Smooth muscle cell (in vitro differentiated cells): ENCODE data around the gene CHPF2. TPM values are rescaled to one million over a fixed set of nuclear protein-coding genes. Genes with fewer than 3 reads are reported as not detected.

Source experiments
- DNase-seq: peaks from one replicate; lab custom pipeline; 2025; ENCODE audit not compliant: unreplicated experiment; lab: John Stamatoyannopoulos, UW
- H2AFZ ChIP-seq: fragments of 200-600 bp; sonication (generic); 2 replicates; pipeline ENCODE4 v1.6.0; 2016; ENCODE audit warnings: antibody characterized with exemption, low read depth, mild to moderate bottlenecking
- H3F3A ChIP-seq: fragments of 200-600 bp; sonication (generic); 2 replicates; pipeline ENCODE4 v1.6.0; 2017; ENCODE audit warnings: antibody characterized with exemption, low read depth
- H3K27ac ChIP-seq: fragments of 200-600 bp; sonication (generic); 2 replicates; pipeline ENCODE4 v1.5.1; 2016; ENCODE audit warnings: low read depth, mild to moderate bottlenecking
- H3K27me3 ChIP-seq: fragments of 200-600 bp; sonication (generic); 2 replicates; pipeline ENCODE4 v1.6.1; 2016; ENCODE audit warnings: low read depth, mild to moderate bottlenecking
- H3K36me3 ChIP-seq: fragments of 200-600 bp; sonication (generic); 2 replicates; pipeline ENCODE4 v1.5.1; 2016; ENCODE audit warnings: low read depth
- H3K4me1 ChIP-seq: fragments of 200-600 bp; sonication (generic); 2 replicates; pipeline ENCODE4 v1.5.1; 2016; ENCODE audit warnings: low read depth
- H3K4me2 ChIP-seq: fragments of 200-600 bp; sonication (generic); 2 replicates; pipeline ENCODE4 v1.6.0; 2016; ENCODE audit warnings: mild to moderate bottlenecking
- H3K4me3 ChIP-seq: fragments of 200-600 bp; sonication (generic); 2 replicates; pipeline ENCODE4 v1.5.1; 2016; ENCODE audit warnings: mild to moderate bottlenecking
- H3K79me2 ChIP-seq: fragments of 200-600 bp; sonication (generic); 2 replicates; pipeline ENCODE4 v1.6.0; 2016; ENCODE audit warnings: low read depth, mild to moderate bottlenecking
- H3K9ac ChIP-seq: fragments of 200-600 bp; sonication (generic); 2 replicates; pipeline ENCODE4 v1.6.0; 2016; ENCODE audit warnings: low read depth
- H3K9me3 ChIP-seq: fragments of 200-600 bp; sonication (generic); replicated peaks from 2 replicates; pipeline ENCODE4 v1.5.1; 2016; ENCODE audit warnings: low read depth
- H4K20me1 ChIP-seq: fragments of 200-600 bp; sonication (generic); 2 replicates; pipeline ENCODE4 v1.6.0; 2016; ENCODE audit warnings: low read depth
- WGBS: methylation state at CpG from one replicate; pipeline ENCODE4 v1.1.7; 2016; ENCODE audit warnings: low lambda C conversion rate; 5-methylcytosine and 5-hydroxymethylcytosine counted together
- polyA plus RNA-seq: library from polyadenylated mRNA; unstranded; fragments of >200 nt; fragmentation: Nextera tagmentation; extraction: Ambion mirVana; gene quantifications from 2 replicates; pipeline ENCODE4 v1.2.1, GENCODE V29; 2016
- total RNA-seq: library from RNA; depleted of rRNA; stranded (reverse); fragments of >200 nt; gene quantifications from 2 replicates; pipeline ENCODE4 v1.2.3, GENCODE V29; 2014
- TF ChIP-seq, protein P1 (sequence below): fragments of 200-600 bp; sonication (generic); IDR thresholded peaks from 2 replicates; pipeline ENCODE4 v1.5.1; 2017; ENCODE audit warnings: borderline replicate concordance, mild to moderate bottlenecking, antibody characterized with exemption; ENCODE audit not compliant: insufficient read depth, poor library complexity, severe bottlenecking

The CHPF2 gene
- total and polyA plus RNA-seq, 2 experiments from 2014 or later, result 42.3 to 70.8 TPM

DNA sequence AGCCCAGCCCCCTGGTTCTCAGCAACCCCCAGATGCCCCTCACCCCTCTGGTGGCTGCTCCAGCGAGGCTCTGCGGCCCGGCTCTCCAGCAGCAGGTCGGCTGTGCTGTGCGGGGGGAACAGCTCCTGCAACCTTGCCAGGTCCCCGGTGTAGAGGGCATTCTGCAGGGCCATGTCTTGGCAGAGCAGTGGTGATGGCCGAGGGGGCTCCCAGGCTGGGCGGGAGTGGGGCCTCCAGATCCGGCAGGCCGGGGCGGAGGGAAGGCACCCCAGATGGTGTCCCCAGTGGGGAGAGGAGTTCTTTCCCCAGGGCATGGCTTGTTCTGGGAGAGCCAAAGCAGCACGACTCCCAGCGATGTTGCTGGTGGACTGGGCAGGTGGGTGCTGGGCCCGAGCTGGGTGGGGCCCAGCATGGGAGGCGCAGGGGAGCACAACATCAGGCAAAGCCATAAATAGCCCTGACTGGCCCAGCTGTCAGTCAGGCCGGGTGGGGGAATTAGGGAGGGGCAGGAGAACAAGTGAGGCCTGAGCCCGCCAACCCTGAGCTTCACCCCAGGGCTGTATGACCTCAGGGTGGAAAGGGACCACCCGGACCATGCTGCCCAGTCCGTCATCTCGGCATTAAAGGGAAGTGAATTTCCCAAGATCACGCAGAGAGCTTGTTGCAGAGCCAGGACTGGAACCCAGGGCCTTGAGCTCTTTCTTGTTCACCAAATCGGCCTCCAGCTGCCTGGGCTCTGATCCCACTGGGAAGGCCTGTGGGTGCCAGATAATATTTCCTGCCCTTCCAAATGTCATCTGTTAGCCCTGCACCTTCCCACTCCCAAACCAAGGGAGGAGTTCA lies 44.7 kb upstream of the CHPF2 start:
- peaks cover 7% of the 10 kb centered on the region for H3K27me3 ChIP-seq
- H4K20me1 ChIP-seq, result no peaks in the 10 kb centered on the region
- H3F3A ChIP-seq, result no peaks in the 10 kb centered on the region
- TF ChIP-seq, protein P1, sequence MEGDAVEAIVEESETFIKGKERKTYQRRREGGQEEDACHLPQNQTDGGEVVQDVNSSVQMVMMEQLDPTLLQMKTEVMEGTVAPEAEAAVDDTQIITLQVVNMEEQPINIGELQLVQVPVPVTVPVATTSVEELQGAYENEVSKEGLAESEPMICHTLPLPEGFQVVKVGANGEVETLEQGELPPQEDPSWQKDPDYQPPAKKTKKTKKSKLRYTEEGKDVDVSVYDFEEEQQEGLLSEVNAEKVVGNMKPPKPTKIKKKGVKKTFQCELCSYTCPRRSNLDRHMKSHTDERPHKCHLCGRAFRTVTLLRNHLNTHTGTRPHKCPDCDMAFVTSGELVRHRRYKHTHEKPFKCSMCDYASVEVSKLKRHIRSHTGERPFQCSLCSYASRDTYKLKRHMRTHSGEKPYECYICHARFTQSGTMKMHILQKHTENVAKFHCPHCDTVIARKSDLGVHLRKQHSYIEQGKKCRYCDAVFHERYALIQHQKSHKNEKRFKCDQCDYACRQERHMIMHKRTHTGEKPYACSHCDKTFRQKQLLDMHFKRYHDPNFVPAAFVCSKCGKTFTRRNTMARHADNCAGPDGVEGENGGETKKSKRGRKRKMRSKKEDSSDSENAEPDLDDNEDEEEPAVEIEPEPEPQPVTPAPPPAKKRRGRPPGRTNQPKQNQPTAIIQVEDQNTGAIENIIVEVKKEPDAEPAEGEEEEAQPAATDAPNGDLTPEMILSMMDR, result no peak
- no peaks in the 10 kb centered on the region for H3K9me3 ChIP-seq
- DNase-seq, result no peak
- H3K9ac ChIP-seq, result no peak overlapping the region
- no peak overlapping the region for H2AFZ ChIP-seq
- H3K79me2 ChIP-seq, result no peaks in the 10 kb centered on the region
- 92% methylated on average over 20 of the region's 22 CpGs for WGBS
- no peak overlapping the region for H3K27ac ChIP-seq
- no peak overlapping the region for H3K4me3 ChIP-seq
- H3K4me2 ChIP-seq, result no peak overlapping the region
- H3K4me1 ChIP-seq, result no peaks in the 10 kb centered on the region
- H3K36me3 ChIP-seq, result no peaks in the 10 kb centered on the region

DNA sequence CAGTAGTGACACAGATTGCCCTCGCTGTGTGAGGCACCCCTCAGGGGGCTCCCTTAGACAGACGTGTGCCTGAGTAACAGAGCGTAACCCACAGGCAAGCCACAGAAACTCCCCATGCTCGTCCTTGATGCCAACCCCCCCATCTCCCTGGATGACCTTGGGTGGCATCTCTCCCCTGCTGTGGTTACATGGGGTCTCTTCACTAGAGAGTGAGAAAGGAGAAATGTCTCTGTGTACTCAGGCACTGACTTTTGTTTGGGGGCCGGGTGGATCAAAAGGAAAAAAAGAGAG lies 44.1 kb upstream of the CHPF2 start:
- H3F3A ChIP-seq, result no peaks in the 10 kb centered on the region
- no peaks in the 10 kb centered on the region for H3K36me3 ChIP-seq
- no peak for DNase-seq
- no peak overlapping the region for H3K27ac ChIP-seq
- no peak overlapping the region for H3K9ac ChIP-seq
- H3K79me2 ChIP-seq, result no peaks in the 10 kb centered on the region
- no peaks in the 10 kb centered on the region for H3K4me1 ChIP-seq
- 72% methylated on average over 5 of the region's 5 CpGs for WGBS
- TF ChIP-seq, protein P1, result no peak
- no peaks in the 10 kb centered on the region for H4K20me1 ChIP-seq
- no peak overlapping the region for H2AFZ ChIP-seq
- no peaks in the 10 kb centered on the region for H3K9me3 ChIP-seq
- no peak overlapping the region for H3K4me2 ChIP-seq
- no peak overlapping the region for H3K4me3 ChIP-seq
- peaks cover 7% of the 10 kb centered on the region for H3K27me3 ChIP-seq

DNA sequence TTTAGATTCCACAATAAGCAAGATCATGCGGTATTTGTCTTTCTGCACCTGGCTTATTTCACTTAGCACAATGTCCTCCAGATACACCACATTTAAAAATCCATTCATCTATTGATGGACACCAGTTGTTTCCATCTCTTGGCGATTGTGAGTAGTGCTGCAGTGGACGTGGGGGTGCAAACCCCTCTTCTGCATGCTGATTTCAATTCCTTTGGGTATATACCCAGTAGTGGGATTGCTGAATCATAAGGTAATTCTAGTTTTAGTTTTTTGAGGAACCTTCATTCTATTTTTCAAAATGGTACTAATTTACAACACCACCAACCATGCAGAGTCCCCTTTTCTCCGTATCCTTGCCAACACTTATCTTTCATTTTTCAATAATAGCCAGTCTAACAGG lies 43.2 kb upstream of the CHPF2 start:
- WGBS, result 76% methylated on average over 4 of the region's 4 CpGs
- H3K79me2 ChIP-seq, result no peaks in the 10 kb centered on the region
- no peaks in the 10 kb centered on the region for H3K36me3 ChIP-seq
- TF ChIP-seq, protein P1, result no peak
- no peak overlapping the region for H3K27ac ChIP-seq
- H4K20me1 ChIP-seq, result no peaks in the 10 kb centered on the region
- no peaks in the 10 kb centered on the region for H3K9me3 ChIP-seq
- H3K27me3 ChIP-seq, result peaks cover 7% of the 10 kb centered on the region
- no peaks in the 10 kb centered on the region for H3F3A ChIP-seq
- no peak overlapping the region for H2AFZ ChIP-seq
- H3K4me2 ChIP-seq, result no peak overlapping the region
- no peak overlapping the region for H3K9ac ChIP-seq
- H3K4me1 ChIP-seq, result no peaks in the 10 kb centered on the region
- no peak overlapping the region for H3K4me3 ChIP-seq
- no peak for DNase-seq

DNA sequence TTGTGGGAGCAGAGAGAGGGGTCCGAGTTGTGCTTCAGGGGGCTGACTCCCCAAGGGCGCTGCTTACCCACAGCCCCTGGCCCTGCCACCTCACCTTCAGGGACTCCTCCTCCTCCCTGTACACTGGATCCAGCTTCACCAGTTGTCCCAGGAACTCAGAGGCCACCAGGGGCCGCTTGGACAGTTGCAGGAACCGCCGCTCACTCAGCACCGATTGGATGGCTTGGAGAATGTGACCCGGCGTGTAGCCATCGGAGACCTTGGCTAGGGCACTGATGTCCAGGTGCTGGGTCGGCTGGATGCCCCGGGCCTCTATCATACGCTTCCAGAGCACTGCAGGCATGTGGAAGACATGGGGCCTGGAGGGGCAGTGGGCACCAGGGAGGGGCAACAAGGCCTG lies 40.7 kb upstream of the CHPF2 start:
- no peaks in the 10 kb centered on the region for H3K36me3 ChIP-seq
- no peak overlapping the region for H2AFZ ChIP-seq
- H3K27me3 ChIP-seq, result peaks cover 24% of the 10 kb centered on the region
- H3K9ac ChIP-seq, result no peak overlapping the region
- H3K27ac ChIP-seq, result no peak overlapping the region
- 84% methylated on average over 12 of the region's 12 CpGs for WGBS
- H3K4me2 ChIP-seq, result no peak overlapping the region
- H3F3A ChIP-seq, result no peaks in the 10 kb centered on the region
- no peaks in the 10 kb centered on the region for H3K9me3 ChIP-seq
- no peaks in the 10 kb centered on the region for H4K20me1 ChIP-seq
- H3K79me2 ChIP-seq, result no peaks in the 10 kb centered on the region
- no peak overlapping the region for H3K4me3 ChIP-seq
- H3K4me1 ChIP-seq, result no peaks in the 10 kb centered on the region
- no peak for DNase-seq
- TF ChIP-seq, protein P1, result no peak
